ENCODE data around the gene FRAS1.

Gene FRAS1

DNA sequence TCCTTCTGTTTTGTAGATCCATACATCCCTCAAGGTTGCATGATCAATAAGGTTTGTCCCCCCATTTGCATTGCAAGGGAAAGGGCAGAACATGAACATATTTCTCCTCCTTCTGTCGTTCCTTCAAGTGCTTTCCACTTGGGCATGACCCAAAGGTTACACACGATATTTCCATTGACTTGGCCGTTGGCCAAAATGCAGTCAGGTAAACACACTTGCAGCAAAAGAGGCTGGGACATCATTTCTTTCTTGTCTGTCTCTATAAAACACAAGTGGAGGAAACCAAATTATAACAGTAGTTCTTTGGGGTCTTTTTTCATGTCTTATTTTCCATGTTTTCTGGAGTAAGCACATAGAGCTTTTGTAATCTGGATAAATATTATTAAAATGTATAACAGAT, 156.1 kb downstream of the FRAS1 start:
- H3K4me1 ChIP-seq (ENCODE audit: control insufficient read depth, insufficient read depth, low read length) = no peaks in the 10 kb centered on the region
- no peaks in the 10 kb centered on the region for H3K27me3 ChIP-seq (ENCODE audit: control insufficient read depth in 1 of 2, insufficient read depth in 2 of 2, low read length in 2 of 2)
- H3K9ac ChIP-seq (ENCODE audit: low read length in 2 of 2) = no peak overlapping the region
- no peak overlapping the region for H3K4me3 ChIP-seq (ENCODE audit: low read length in 2 of 2)
- H3K36me3 ChIP-seq (ENCODE audit: control insufficient read depth in 2 of 2, insufficient read depth in 2 of 2, low read length in 2 of 2) = no peaks in the 10 kb centered on the region
- no peak overlapping the region for H3K27ac ChIP-seq (ENCODE audit: low read length)
- peaks cover 0 to 2% of the 10 kb centered on the region in 2 donors for H3K9me3 ChIP-seq (ENCODE audit: control insufficient read depth in 2 of 2, low read length in 2 of 2)

GRCh38 chr4:78214078-78214477, 157.0 kb downstream of the FRAS1 start:
- no peak overlapping the region for H3K9ac ChIP-seq (ENCODE audit: low read length in 2 of 2)
- H3K4me3 ChIP-seq (ENCODE audit: low read length in 2 of 2) = no peak overlapping the region
- H3K9me3 ChIP-seq (ENCODE audit: control insufficient read depth in 2 of 2, low read length in 2 of 2) = peaks cover 0 to 2% of the 10 kb centered on the region in 2 donors
- no peak overlapping the region for H3K27ac ChIP-seq (ENCODE audit: low read length)
- no peaks in the 10 kb centered on the region for H3K36me3 ChIP-seq (ENCODE audit: control insufficient read depth in 2 of 2, insufficient read depth in 2 of 2, low read length in 2 of 2)
- H3K27me3 ChIP-seq (ENCODE audit: control insufficient read depth in 1 of 2, insufficient read depth in 2 of 2, low read length in 2 of 2) = no peaks in the 10 kb centered on the region
- H3K4me1 ChIP-seq (ENCODE audit: control insufficient read depth, insufficient read depth, low read length) = no peaks in the 10 kb centered on the region

DNA sequence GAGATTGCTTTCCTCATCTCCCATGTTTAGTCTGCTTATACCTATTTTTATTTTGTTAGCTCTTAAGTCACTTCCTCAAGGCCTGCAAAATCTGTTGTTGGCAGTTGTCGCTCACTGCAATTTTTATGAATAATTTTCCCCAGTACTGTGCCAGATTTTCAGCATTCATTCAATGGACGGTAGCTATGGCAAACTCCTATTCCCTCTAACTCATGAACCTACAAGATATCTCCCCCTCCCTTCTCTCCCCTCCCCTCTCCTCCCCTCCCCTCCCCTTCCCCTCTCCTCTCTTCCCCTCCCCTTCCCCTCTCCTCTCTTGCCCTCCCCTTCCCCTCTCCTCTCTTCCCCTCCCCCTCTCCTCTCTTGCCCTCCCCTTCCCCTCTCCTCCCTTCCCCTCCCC, 160.4 kb downstream of the FRAS1 start:
- H3K9ac ChIP-seq (ENCODE audit: low read length in 2 of 2) = no peak overlapping the region
- no peaks in the 10 kb centered on the region for H3K4me1 ChIP-seq (ENCODE audit: control insufficient read depth, insufficient read depth, low read length)

DNA sequence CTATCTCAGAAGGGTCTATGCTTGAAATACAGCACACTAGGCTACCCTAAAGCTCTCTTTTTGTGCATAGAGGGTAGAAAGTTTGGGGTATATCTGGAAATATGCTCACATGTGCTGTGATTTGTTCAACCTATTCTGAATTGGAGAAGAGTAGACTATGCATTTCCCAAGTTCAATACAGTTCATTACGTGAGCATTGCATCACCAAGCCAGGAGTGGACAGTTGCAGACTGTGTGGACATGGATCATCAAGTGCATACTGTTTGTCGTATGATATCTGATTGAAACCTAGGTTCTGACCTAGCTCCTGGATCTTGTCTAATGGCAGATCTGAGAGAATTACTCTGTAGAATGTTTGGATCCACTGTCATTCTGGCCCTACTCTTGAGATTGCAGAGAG, 161.1 kb downstream of the FRAS1 start:
- no peaks in the 10 kb centered on the region for H3K36me3 ChIP-seq (ENCODE audit: control insufficient read depth in 2 of 2, insufficient read depth in 2 of 2, low read length in 2 of 2)

More for the DNA sequence above, 160.4 kb downstream of the FRAS1 start:
- H3K27me3 ChIP-seq (ENCODE audit: control insufficient read depth in 1 of 2, insufficient read depth in 2 of 2, low read length in 2 of 2) = no peaks in the 10 kb centered on the region
- no peak overlapping the region for H3K4me3 ChIP-seq (ENCODE audit: low read length in 2 of 2)
- no peaks in the 10 kb centered on the region for H3K36me3 ChIP-seq (ENCODE audit: control insufficient read depth in 2 of 2, insufficient read depth in 2 of 2, low read length in 2 of 2)
- H3K27ac ChIP-seq (ENCODE audit: low read length) = no peak overlapping the region
- H3K9me3 ChIP-seq (ENCODE audit: control insufficient read depth in 2 of 2, low read length in 2 of 2) = peaks cover 0 to 2% of the 10 kb centered on the region in 2 donors

GRCh38 chr4:78219825-78220224, 162.7 kb downstream of the FRAS1 start:
- Histone ChIP-seq H3K4me3 (ENCODE audit: low read length in 2 of 2) (no peak overlapping the region), H3K9ac (ENCODE audit: low read length in 2 of 2) (no peak overlapping the region), H3K36me3 (ENCODE audit: control insufficient read depth in 2 of 2, insufficient read depth in 2 of 2, low read length in 2 of 2) (no peaks in the 10 kb centered on the region), H3K27me3 (ENCODE audit: control insufficient read depth in 1 of 2, insufficient read depth in 2 of 2, low read length in 2 of 2) (no peaks in the 10 kb centered on the region), H3K27ac (ENCODE audit: low read length) (no peak overlapping the region), H3K9me3 (ENCODE audit: control insufficient read depth in 2 of 2, low read length in 2 of 2) (no peaks in the 10 kb centered on the region), H3K4me1 (ENCODE audit: control insufficient read depth, insufficient read depth, low read length) (no peaks in the 10 kb centered on the region)

More for the DNA sequence above, 161.1 kb downstream of the FRAS1 start:
- H3K4me3 ChIP-seq (ENCODE audit: low read length in 2 of 2) = no peak overlapping the region
- no peak overlapping the region for H3K27ac ChIP-seq (ENCODE audit: low read length)
- H3K27me3 ChIP-seq (ENCODE audit: control insufficient read depth in 1 of 2, insufficient read depth in 2 of 2, low read length in 2 of 2) = no peaks in the 10 kb centered on the region
- H3K4me1 ChIP-seq (ENCODE audit: control insufficient read depth, insufficient read depth, low read length) = no peaks in the 10 kb centered on the region
- H3K9ac ChIP-seq (ENCODE audit: low read length in 2 of 2) = no peak overlapping the region
- H3K9me3 ChIP-seq (ENCODE audit: control insufficient read depth in 2 of 2, low read length in 2 of 2) = no peaks in the 10 kb centered on the region

- no peaks in the 10 kb centered on the region for H3K27me3 ChIP-seq (ENCODE audit: control insufficient read depth in 1 of 2, insufficient read depth in 2 of 2, low read length in 2 of 2)
- H3K4me1 ChIP-seq (ENCODE audit: control insufficient read depth, insufficient read depth, low read length) = no peaks in the 10 kb centered on the region
- no peak overlapping the region for H3K4me3 ChIP-seq (ENCODE audit: low read length in 2 of 2)
- no peak overlapping the region for H3K9ac ChIP-seq (ENCODE audit: low read length in 2 of 2)
- no peaks in the 10 kb centered on the region for H3K9me3 ChIP-seq (ENCODE audit: control insufficient read depth in 2 of 2, low read length in 2 of 2)
- no peaks in the 10 kb centered on the region for H3K36me3 ChIP-seq (ENCODE audit: control insufficient read depth in 2 of 2, insufficient read depth in 2 of 2, low read length in 2 of 2)
- H3K27ac ChIP-seq (ENCODE audit: low read length) = no peak overlapping the region
Measured at GRCh38 chr4:78220283-78220682, 163.2 kb downstream of the FRAS1 start.

DNA sequence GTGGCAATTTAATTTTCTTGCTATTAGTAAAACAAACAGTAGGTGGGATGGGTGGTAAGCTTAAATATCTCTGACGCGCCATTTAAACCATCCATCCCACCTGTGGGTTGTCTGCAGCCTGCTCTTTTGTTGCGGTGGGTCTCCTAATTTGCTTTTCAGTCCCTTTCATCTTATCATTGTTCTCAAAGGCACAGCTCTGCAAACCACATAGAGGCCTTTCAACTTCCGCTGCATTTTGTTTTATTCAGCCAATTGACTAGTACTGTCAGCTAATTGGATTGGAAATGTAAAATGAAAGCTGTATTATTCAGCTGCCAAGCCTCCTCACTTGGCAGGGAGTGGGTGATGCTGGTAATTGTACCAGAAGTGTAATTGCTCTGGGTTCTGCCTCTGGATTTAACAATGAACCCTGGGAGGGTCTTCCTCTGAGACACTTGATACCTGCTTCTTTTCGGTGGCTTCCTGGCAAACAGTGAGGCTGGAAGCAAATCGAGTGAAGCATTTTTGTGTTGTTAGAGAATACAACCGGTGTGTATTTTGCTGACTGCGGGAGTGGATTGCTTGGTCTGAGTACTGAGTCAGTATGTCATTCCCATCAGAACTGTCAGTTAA, 165.6 kb downstream of the FRAS1 start:
- Histone ChIP-seq H3K4me1 (ENCODE audit: control insufficient read depth, insufficient read depth, low read length) (no peaks in the 10 kb centered on the region), H3K4me3 (ENCODE audit: low read length in 2 of 2) (no peak overlapping the region), H3K27me3 (ENCODE audit: control insufficient read depth in 1 of 2, insufficient read depth in 2 of 2, low read length in 2 of 2) (no peaks in the 10 kb centered on the region), H3K9me3 (ENCODE audit: control insufficient read depth in 2 of 2, low read length in 2 of 2) (no peaks in the 10 kb centered on the region), H3K36me3 (ENCODE audit: control insufficient read depth in 2 of 2, insufficient read depth in 2 of 2, low read length in 2 of 2) (no peaks in the 10 kb centered on the region), H3K27ac (ENCODE audit: low read length) (no peak overlapping the region), H3K9ac (ENCODE audit: low read length in 2 of 2) (no peak overlapping the region)

DNA sequence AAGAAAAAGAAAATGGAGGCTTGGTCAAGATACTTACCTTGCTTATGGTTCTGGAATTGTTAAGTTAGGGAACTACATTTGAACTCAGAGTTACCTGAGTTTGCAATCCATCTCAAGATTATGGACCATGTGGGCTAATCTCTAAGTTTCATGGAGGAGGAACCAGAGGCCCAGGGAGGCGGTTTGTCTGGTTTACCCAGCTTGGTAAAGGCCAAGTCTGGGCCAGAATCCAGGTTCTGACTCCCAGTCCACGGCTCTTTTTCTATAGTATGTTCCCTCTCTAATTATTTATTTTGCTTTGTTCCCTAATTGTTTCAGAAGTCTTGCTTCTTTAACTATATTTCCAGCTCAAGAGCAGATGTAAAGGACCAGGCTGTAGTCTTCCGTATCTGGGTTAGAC, 168.1 kb downstream of the FRAS1 start:
- Histone ChIP-seq H3K4me3 (ENCODE audit: low read length in 2 of 2) (no peak overlapping the region), H3K27me3 (ENCODE audit: control insufficient read depth in 1 of 2, insufficient read depth in 2 of 2, low read length in 2 of 2) (no peaks in the 10 kb centered on the region), H3K36me3 (ENCODE audit: control insufficient read depth in 2 of 2, insufficient read depth in 2 of 2, low read length in 2 of 2) (no peaks in the 10 kb centered on the region), H3K9me3 (ENCODE audit: control insufficient read depth in 2 of 2, low read length in 2 of 2) (no peaks in the 10 kb centered on the region), H3K4me1 (ENCODE audit: control insufficient read depth, insufficient read depth, low read length) (no peaks in the 10 kb centered on the region), H3K27ac (ENCODE audit: low read length) (no peak overlapping the region), H3K9ac (ENCODE audit: low read length in 2 of 2) (no peak overlapping the region)

- H3K27me3 ChIP-seq (ENCODE audit: control insufficient read depth in 1 of 2, insufficient read depth in 2 of 2, low read length in 2 of 2) = no peaks in the 10 kb centered on the region
- H3K9me3 ChIP-seq (ENCODE audit: control insufficient read depth in 2 of 2, low read length in 2 of 2) = no peaks in the 10 kb centered on the region
- H3K36me3 ChIP-seq (ENCODE audit: control insufficient read depth in 2 of 2, insufficient read depth in 2 of 2, low read length in 2 of 2) = no peaks in the 10 kb centered on the region
- no peaks in the 10 kb centered on the region for H3K4me1 ChIP-seq (ENCODE audit: control insufficient read depth, insufficient read depth, low read length)
- H3K9ac ChIP-seq (ENCODE audit: low read length in 2 of 2) = no peak overlapping the region
- no peak overlapping the region for H3K27ac ChIP-seq (ENCODE audit: low read length)
- no peak overlapping the region for H3K4me3 ChIP-seq (ENCODE audit: low read length in 2 of 2)
Measured at GRCh38 chr4:78226279-78226678, 169.2 kb downstream of the FRAS1 start.

- H3K27me3 ChIP-seq (ENCODE audit: control insufficient read depth in 1 of 2, insufficient read depth in 2 of 2, low read length in 2 of 2) = no peaks in the 10 kb centered on the region
Measured at GRCh38 chr4:78227411-78228057, 170.4 kb downstream of the FRAS1 start.

GRCh38 chr4:78235800-78236199, 178.7 kb downstream of the FRAS1 start:
- Histone ChIP-seq H3K27me3 (ENCODE audit: control insufficient read depth in 1 of 2, insufficient read depth in 2 of 2, low read length in 2 of 2) (no peaks in the 10 kb centered on the region), H3K4me1 (ENCODE audit: control insufficient read depth, insufficient read depth, low read length) (no peaks in the 10 kb centered on the region), H3K9me3 (ENCODE audit: control insufficient read depth in 2 of 2, low read length in 2 of 2) (no peaks in the 10 kb centered on the region), H3K27ac (ENCODE audit: low read length) (no peak overlapping the region), H3K4me3 (ENCODE audit: low read length in 2 of 2) (no peak overlapping the region), H3K9ac (ENCODE audit: low read length in 2 of 2) (no peak overlapping the region), H3K36me3 (ENCODE audit: control insufficient read depth in 2 of 2, insufficient read depth in 2 of 2, low read length in 2 of 2) (no peaks in the 10 kb centered on the region)

More at GRCh38 chr4:78227411-78228057, 170.4 kb downstream of the FRAS1 start:
- no peaks in the 10 kb centered on the region for H3K4me1 ChIP-seq (ENCODE audit: control insufficient read depth, insufficient read depth, low read length)
- no peak overlapping the region for H3K27ac ChIP-seq (ENCODE audit: low read length)
- H3K9me3 ChIP-seq (ENCODE audit: control insufficient read depth in 2 of 2, low read length in 2 of 2) = no peaks in the 10 kb centered on the region
- no peak overlapping the region for H3K4me3 ChIP-seq (ENCODE audit: low read length in 2 of 2)
- H3K36me3 ChIP-seq (ENCODE audit: control insufficient read depth in 2 of 2, insufficient read depth in 2 of 2, low read length in 2 of 2) = no peaks in the 10 kb centered on the region
- H3K9ac ChIP-seq (ENCODE audit: low read length in 2 of 2) = no peak overlapping the region

Measured in stomach smooth muscle (tissue), 2 donors.